MM.1S (cell line): ENCODE data around the gene MED13.

ENCODE experiments used
- DNase-seq: peaks from one replicate; pipeline ENCODE4 v3.0.0-alpha.2; 2015
- H2AFZ ChIP-seq: fragments of 300-600 bp; sonication (generic); 2 replicates; pipeline ENCODE4 v1.6.0; 2016; ENCODE audit warnings: antibody characterized with exemption, low read length
- H3F3A ChIP-seq: fragments of 300-600 bp; sonication (generic); 2 replicates; pipeline ENCODE4 v1.6.1; 2016; ENCODE audit warnings: mild to moderate bottlenecking, antibody characterized with exemption, low read length, moderate library complexity, mixed read lengths; ENCODE audit not compliant: insufficient read depth
- H3K27ac ChIP-seq: fragments of 300-600 bp; sonication (generic); 2 replicates; pipeline ENCODE4 v1.5.1; 2016; ENCODE audit warnings: mild to moderate bottlenecking, low read length
- H3K27me3 ChIP-seq: fragments of 300-600 bp; sonication (generic); replicated peaks from 2 replicates; pipeline ENCODE4 v1.6.0; 2016; ENCODE audit warnings: low read length; ENCODE audit not compliant: insufficient read depth
- H3K36me3 ChIP-seq: fragments of 300-600 bp; sonication (generic); replicated peaks from 2 replicates; pipeline ENCODE4 v1.6.1; 2016; ENCODE audit warnings: mild to moderate bottlenecking, low read length, mixed read lengths; ENCODE audit not compliant: insufficient read depth
- H3K4me1 ChIP-seq: fragments of 300-600 bp; sonication (generic); 2 replicates; pipeline ENCODE4 v1.6.1; 2016; ENCODE audit warnings: low read length, mixed read lengths
- H3K4me2 ChIP-seq: fragments of 300-600 bp; sonication (generic); 2 replicates; pipeline ENCODE4 v1.6.0; 2016; ENCODE audit warnings: low read depth, low read length
- H3K4me3 ChIP-seq: fragments of 300-600 bp; sonication (generic); 2 replicates; pipeline ENCODE4 v1.5.1; 2016; ENCODE audit warnings: low read length, mixed read lengths
- H3K79me2 ChIP-seq: fragments of 300-600 bp; sonication (generic); 2 replicates; pipeline ENCODE4 v1.6.1; 2016; ENCODE audit warnings: mixed run types, low read length, mixed read lengths
- H3K9ac ChIP-seq: fragments of 300-600 bp; sonication (generic); 2 replicates; pipeline ENCODE4 v1.6.1; 2016; ENCODE audit warnings: low read length, mixed read lengths
- H3K9me2 ChIP-seq: fragments of 300-600 bp; sonication (generic); replicated peaks from 2 replicates; pipeline ENCODE4 v1.6.1; 2016; ENCODE audit warnings: mild to moderate bottlenecking, low read length, mixed read lengths; ENCODE audit not compliant: insufficient read depth
- H3K9me3 ChIP-seq: fragments of 300-600 bp; sonication (generic); replicated peaks from 2 replicates; pipeline ENCODE4 v1.6.1; 2016; ENCODE audit warnings: mild to moderate bottlenecking, low read length, mixed read lengths; ENCODE audit not compliant: insufficient read depth
- H4K20me1 ChIP-seq: fragments of 300-600 bp; sonication (generic); 2 replicates; pipeline ENCODE4 v1.6.1; 2016; ENCODE audit warnings: mild to moderate bottlenecking, low read length, moderate library complexity, mixed read lengths; ENCODE audit not compliant: insufficient read depth
- CTCF ChIP-seq: fragments of 300-600 bp; sonication (generic); IDR thresholded peaks from 2 replicates; pipeline ENCODE4 v1.5.1; 2016; ENCODE audit warnings: antibody characterized with exemption, low read length, mixed read lengths
- EZH2 ChIP-seq: fragments of 300-600 bp; sonication (generic); optimal IDR thresholded peaks from 2 replicates; pipeline ENCODE3; 2017; ENCODE audit warnings: low read depth, mild to moderate bottlenecking, antibody characterized with exemption, low read length, mixed read lengths
- EZH2phosphoT487 ChIP-seq: fragments of 300-600 bp; sonication (generic); IDR thresholded peaks from 2 replicates; pipeline ENCODE4 v1.6.1; 2018; ENCODE audit warnings: antibody characterized with exemption, low read length

MED13 gene

DNA sequence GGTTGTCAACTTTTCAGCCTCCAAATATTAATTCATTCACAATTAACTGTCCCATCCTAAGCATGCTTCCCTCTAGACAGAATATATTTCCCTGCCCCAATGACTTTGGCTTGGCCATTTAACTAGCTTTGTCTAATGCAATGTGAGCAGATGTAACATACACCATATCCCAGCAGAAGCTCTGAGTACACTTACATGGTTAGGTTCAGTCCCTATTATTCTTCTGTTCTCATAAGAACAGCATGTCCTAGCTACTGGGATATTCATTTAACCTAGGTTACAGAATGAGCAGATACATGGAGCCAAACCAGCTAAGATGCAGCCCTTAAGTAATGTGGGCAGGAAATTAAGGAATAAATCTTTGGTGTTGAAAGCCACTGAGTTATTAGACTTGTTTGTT is 31.8 kb downstream of the MED13 start:
- no peak for DNase-seq
- H3K9me3 ChIP-seq: no peaks in the 10 kb centered on the region
- no peak overlapping the region for H2AFZ ChIP-seq
- H3K4me2 ChIP-seq: no peak overlapping the region
- H3K79me2 ChIP-seq: peaks cover 61% of the 10 kb centered on the region
- H3K36me3 ChIP-seq: peaks cover 15% of the 10 kb centered on the region
- H3K9ac ChIP-seq: no peak overlapping the region
- H3K9me2 ChIP-seq: no peaks in the 10 kb centered on the region
- no peaks in the 10 kb centered on the region for H3K27me3 ChIP-seq
- no peak overlapping the region for H3K27ac ChIP-seq
- no peaks in the 10 kb centered on the region; the same call in 1 of the 2 replicates for H4K20me1 ChIP-seq
- H3K4me1 ChIP-seq: no peaks in the 10 kb centered on the region
- TF ChIP-seq EZH2: no peak
- TF ChIP-seq EZH2phosphoT487: no peak
- TF ChIP-seq CTCF: no peak
- no peak overlapping the region for H3K4me3 ChIP-seq
- no peaks in the 10 kb centered on the region for H3F3A ChIP-seq

DNA sequence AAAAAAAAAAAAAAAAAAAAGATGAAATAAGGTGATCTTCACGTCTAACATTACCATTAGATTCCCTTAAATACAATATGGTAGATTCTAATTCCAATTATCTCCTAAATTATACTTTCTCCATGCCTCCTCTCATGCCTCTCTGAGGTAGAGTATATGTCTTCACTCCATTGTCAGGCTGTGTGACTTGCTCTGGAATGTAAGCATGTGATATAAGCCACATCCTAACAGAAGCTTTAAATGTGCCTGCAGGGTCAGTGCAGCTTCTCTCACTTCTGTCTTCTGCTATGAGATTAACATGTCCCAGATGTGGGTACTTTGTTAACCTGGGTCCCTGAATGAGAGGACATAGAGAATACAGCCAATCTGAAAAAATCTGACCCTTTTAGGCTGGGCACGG is 32.6 kb downstream of the MED13 start:
- Histone ChIP-seq H3K9me3 (no peaks in the 10 kb centered on the region), H3K9ac (no peak overlapping the region), H3F3A (no peaks in the 10 kb centered on the region), H3K4me1 (no peaks in the 10 kb centered on the region), H3K27me3 (no peaks in the 10 kb centered on the region), H3K27ac (no peak overlapping the region), H2AFZ (no peak overlapping the region), H3K9me2 (no peaks in the 10 kb centered on the region), H3K79me2 (peaks cover 60% of the 10 kb centered on the region), H4K20me1 (no peaks in the 10 kb centered on the region; the same call in 1 of the 2 replicates), H3K4me2 (no peak overlapping the region), H3K4me3 (no peak overlapping the region), H3K36me3 (peaks cover 15% of the 10 kb centered on the region)
- no peak for DNase-seq
- no peak for TF ChIP-seq EZH2phosphoT487
- TF ChIP-seq CTCF: no peak
- no peak for TF ChIP-seq EZH2

DNA sequence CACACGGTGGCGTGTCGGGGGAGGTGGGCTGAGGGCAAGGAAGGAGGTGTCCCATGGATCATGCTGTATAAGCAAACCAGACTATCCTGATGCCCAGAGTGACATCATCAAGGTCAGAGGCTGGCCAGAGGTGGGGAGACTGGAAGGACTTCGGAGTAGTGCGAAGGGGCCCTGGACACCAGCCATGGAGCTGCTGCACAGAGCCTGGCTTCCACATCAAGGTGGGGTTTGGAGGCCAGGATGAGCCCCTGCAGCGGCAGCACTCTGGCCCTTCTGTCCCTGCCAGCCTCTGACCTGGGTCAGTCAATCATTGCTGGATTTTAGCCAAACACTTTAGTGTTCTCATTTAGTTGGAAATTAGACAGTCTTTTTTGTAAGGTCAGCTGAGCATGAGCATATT is 34.8 kb downstream of the MED13 start:
- no peaks in the 10 kb centered on the region for H3K27me3 ChIP-seq
- H2AFZ ChIP-seq: no peak overlapping the region
- H3K9ac ChIP-seq: no peak overlapping the region
- H3K4me2 ChIP-seq: no peak overlapping the region
- H3K4me1 ChIP-seq: no peaks in the 10 kb centered on the region
- no peak overlapping the region for H3K4me3 ChIP-seq
- H4K20me1 ChIP-seq: no peaks in the 10 kb centered on the region
- no peaks in the 10 kb centered on the region for H3K9me3 ChIP-seq
- DNase-seq: no peak
- peaks cover 61% of the 10 kb centered on the region for H3K79me2 ChIP-seq
- no peak overlapping the region for H3K27ac ChIP-seq
- TF ChIP-seq EZH2 (no peak), CTCF (no peak), EZH2phosphoT487 (no peak)
- no peaks in the 10 kb centered on the region for H3F3A ChIP-seq
- H3K36me3 ChIP-seq: peaks cover 11% of the 10 kb centered on the region
- no peaks in the 10 kb centered on the region for H3K9me2 ChIP-seq
